Measurements from ENCODE around the gene CD82. TPM values are rescaled to one million over a fixed set of nuclear protein-coding genes. Genes with fewer than 3 reads are reported as not detected.

The CD82 gene
- total RNA-seq, 2 experiments from 2014 or later = 289 to 319 TPM

GRCh38 chr11:44633641-44634040 lies 68.2 kb downstream of the CD82 start:
- no peak for DNase-seq
- Mint-ChIP-seq H3K4me1 (ENCODE audit: low read depth) (peaks cover 2% of the 10 kb centered on the region), H3K4me3 (no peak overlapping the region), H3K27ac (no peak overlapping the region), H3K36me3 (ENCODE audit: low read depth) (no peaks in the 10 kb centered on the region), H3K27me3 (peaks cover 12% of the 10 kb centered on the region), H3K9me3 (no peaks in the 10 kb centered on the region)
- intact Hi-C loops (cut with micrococcal nuclease) = loop anchor here (5.0 kb wide), 1 partner anchor 76 kb away; no protein-coding TSS in a partner anchor
- no peak for TF ChIP-seq CTCF (IDR thresholded peaks at IDR 0.05)
- ChIA-PET POLR2A (no interaction called here), CTCF (interaction anchor here (0.7 to 2.0 kb wide), 4 partner anchors 21 to 142 kb away, joined by 3 to 7 read pairs (median 4); no protein-coding TSS in a partner anchor)
- ATAC-seq = no peak

DNA sequence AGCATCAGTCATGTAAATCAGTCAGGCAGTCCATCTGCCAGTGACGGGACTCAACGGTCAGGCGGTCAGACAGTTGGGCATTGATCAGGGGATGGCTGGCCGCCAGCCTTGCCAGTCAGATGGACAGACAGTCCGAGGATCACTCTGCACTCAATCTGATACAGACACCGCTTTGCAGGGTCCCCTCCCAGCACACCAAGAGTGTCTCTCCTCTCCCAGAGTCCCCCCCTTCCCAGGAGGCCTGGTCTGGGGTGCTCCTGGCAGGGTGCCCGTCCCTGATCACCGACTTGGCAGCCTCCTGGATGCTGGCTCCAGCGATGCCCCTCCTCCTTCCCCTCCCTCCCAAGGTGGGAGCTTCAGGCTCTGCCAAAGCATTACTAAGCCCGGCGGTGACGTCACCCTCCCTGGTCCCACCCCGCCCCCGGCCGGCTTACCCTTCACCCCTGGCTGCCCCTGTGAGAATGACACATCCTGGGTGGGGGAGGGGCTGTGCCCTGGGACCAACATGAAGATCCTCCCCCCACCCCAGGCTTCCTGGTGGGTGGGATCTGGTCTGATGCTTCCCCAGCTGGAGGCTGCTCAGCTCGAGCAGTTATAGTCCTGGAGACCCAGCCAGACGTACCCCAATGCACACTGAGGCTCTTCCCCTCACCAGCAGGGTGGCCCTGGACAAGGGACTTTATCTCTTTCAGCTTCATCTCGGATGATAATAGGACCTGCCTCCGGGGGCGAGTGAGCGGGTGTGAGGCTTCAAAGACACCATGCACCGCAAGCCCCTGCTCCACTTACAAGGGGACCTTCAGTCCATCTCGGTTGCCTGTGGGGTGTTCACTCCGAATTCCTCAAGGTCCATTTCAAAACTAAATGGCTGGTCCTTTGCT lies 69.2 kb downstream of the CD82 start:
- no peaks in the 10 kb centered on the region for H3K9me3 Mint-ChIP-seq
- H3K4me1 Mint-ChIP-seq (ENCODE audit: low read depth) = peaks cover 2% of the 10 kb centered on the region
- H3K4me3 Mint-ChIP-seq = no peak overlapping the region
- no peak for TF ChIP-seq CTCF (IDR thresholded peaks at IDR 0.05)
- POLR2A ChIA-PET = no interaction called here
- no peak overlapping the region for H3K27ac Mint-ChIP-seq
- intact Hi-C loops (cut with micrococcal nuclease) = loop anchor here (5.0 kb wide), 1 partner anchor 77 kb away; no protein-coding TSS in a partner anchor
- H3K27me3 Mint-ChIP-seq = peaks cover 12% of the 10 kb centered on the region
- peak; percentile 61 for ATAC-seq
- DNase-seq = peak; percentile 68
- CTCF ChIA-PET = interaction anchor here (1.5 to 1.9 kb wide), 2 partner anchors 28 to 78 kb away, joined by 3 to 7 read pairs; no protein-coding TSS in a partner anchor
- H3K36me3 Mint-ChIP-seq (ENCODE audit: low read depth) = no peaks in the 10 kb centered on the region

GRCh38 chr11:44637487-44637886 lies 72.0 kb downstream of the CD82 start:
- intact Hi-C loops (cut with micrococcal nuclease) = no loop called here
- DNase-seq (no peak), ATAC-seq (no peak)
- TF ChIP-seq CTCF (IDR thresholded peaks at IDR 0.05) = no peak
- peaks cover 17% of the 10 kb centered on the region for H3K27me3 Mint-ChIP-seq
- ChIA-PET POLR2A (no interaction called here), CTCF (no interaction called here)
- H3K27ac Mint-ChIP-seq = no peak overlapping the region
- no peak overlapping the region for H3K4me3 Mint-ChIP-seq
- H3K4me1 Mint-ChIP-seq (ENCODE audit: low read depth) = peaks cover 2% of the 10 kb centered on the region
- no peaks in the 10 kb centered on the region for H3K36me3 Mint-ChIP-seq (ENCODE audit: low read depth)
- H3K9me3 Mint-ChIP-seq = peaks cover 7% of the 10 kb centered on the region

DNA sequence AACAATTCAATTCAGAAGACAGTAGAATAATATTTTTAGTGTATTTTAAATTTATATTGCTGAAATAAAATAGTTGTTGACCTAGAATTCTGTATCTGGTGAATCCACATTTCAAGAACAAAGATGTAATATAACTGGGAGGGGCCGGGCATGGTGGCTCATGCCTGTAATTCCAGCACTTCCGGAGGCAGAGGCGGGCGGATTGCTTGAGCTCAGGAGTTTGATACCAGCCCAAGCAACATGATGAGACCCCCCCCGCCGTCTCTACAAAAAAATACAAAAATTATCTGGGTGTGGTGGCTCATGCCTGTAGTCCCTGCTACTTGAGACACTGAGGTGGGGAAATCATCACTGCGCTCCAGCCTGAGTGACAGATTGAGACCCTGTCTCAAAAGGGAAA lies 72.6 kb downstream of the CD82 start:
- intact Hi-C loops (cut with micrococcal nuclease) = no loop called here
- H3K27ac Mint-ChIP-seq = no peak overlapping the region
- no peaks in the 10 kb centered on the region for H3K4me1 Mint-ChIP-seq (ENCODE audit: low read depth)
- ATAC-seq (no peak), DNase-seq (no peak)
- peaks cover 12% of the 10 kb centered on the region for H3K9me3 Mint-ChIP-seq
- ChIA-PET CTCF (interaction anchor here (0.8 kb wide), 1 partner anchor 273 kb away, joined by 3 read pairs; no protein-coding TSS in a partner anchor), POLR2A (no interaction called here)
- peaks cover 3% of the 10 kb centered on the region for H3K36me3 Mint-ChIP-seq (ENCODE audit: low read depth)
- H3K4me3 Mint-ChIP-seq = no peak overlapping the region
- no peak for TF ChIP-seq CTCF (IDR thresholded peaks at IDR 0.05)
- peaks cover 17% of the 10 kb centered on the region for H3K27me3 Mint-ChIP-seq

GRCh38 chr11:44643217-44643616 lies 77.8 kb downstream of the CD82 start:
- Mint-ChIP-seq H3K4me1 (ENCODE audit: low read depth) (no peaks in the 10 kb centered on the region), H3K36me3 (ENCODE audit: low read depth) (peaks cover 3% of the 10 kb centered on the region), H3K27me3 (peaks cover 21% of the 10 kb centered on the region), H3K4me3 (no peak overlapping the region), H3K9me3 (peaks cover 27% of the 10 kb centered on the region), H3K27ac (no peak overlapping the region)
- no peak for DNase-seq
- ChIA-PET POLR2A (no interaction called here), CTCF (no interaction called here)
- intact Hi-C loops (cut with micrococcal nuclease) = no loop called here
- no peak for ATAC-seq
- TF ChIP-seq CTCF (IDR thresholded peaks at IDR 0.05) = no peak

Measured in activated CD8-positive, alpha-beta T cell treated with anti-CD3 and anti-CD28 coated beads for 36 hours (primary cell).